Mesendoderm (in vitro differentiated cells): ENCODE data around the gene MRGPRX4.
"Not testable (repeated sequence)": the region's sequence is repeated elsewhere in the genome, so short reads cannot be mapped to it uniquely, and the experiment has no call there.

ENCODE experiments used
- DNase-seq: peaks from one replicate; pipeline ENCODE4 v3.0.0; 2013
- H2AK5ac ChIP-seq: 2 replicates; pipeline ENCODE4 v1.6.1; 2013; ENCODE audit warnings: low read length, inconsistent platforms
- H2BK120ac ChIP-seq: 2 replicates; pipeline ENCODE4 v1.6.1; 2013; ENCODE audit warnings: low read depth, mild to moderate bottlenecking, low read length, moderate library complexity, mixed read lengths
- H2BK15ac ChIP-seq: replicated peaks from 2 replicates; pipeline ENCODE4 v1.6.1; 2013; ENCODE audit warnings: low read depth, mild to moderate bottlenecking, moderate library complexity
- H2BK5ac ChIP-seq: 2 replicates; pipeline ENCODE4 v1.6.1; 2013; ENCODE audit warnings: low read length, inconsistent platforms
- H3K18ac ChIP-seq: 2 replicates; pipeline ENCODE4 v1.6.1; 2013; ENCODE audit warnings: mild to moderate bottlenecking, low read length, mixed read lengths
- H3K23ac ChIP-seq: one replicate; pipeline ENCODE4 v1.6.1; 2013; ENCODE audit warnings: low read length
- H3K27ac ChIP-seq: 2 replicates; pipeline ENCODE4 v1.5.1; 2013; ENCODE audit warnings: low read depth, mild to moderate bottlenecking, inconsistent platforms, low read length, moderate library complexity
- H3K27me3 ChIP-seq: 2 replicates; pipeline ENCODE4 v1.6.1; 2013; ENCODE audit warnings: low read length, control low read depth, mild to moderate bottlenecking, inconsistent platforms; ENCODE audit not compliant: insufficient read depth, poor library complexity
- H3K36me3 ChIP-seq: 2 replicates; pipeline ENCODE4 v1.6.1; 2013; ENCODE audit warnings: low read length, inconsistent platforms; ENCODE audit not compliant: control insufficient read depth, insufficient read depth
- H3K4ac ChIP-seq: one replicate; pipeline ENCODE4 v1.6.1; 2013; ENCODE audit warnings: low read depth, mild to moderate bottlenecking, low read length, moderate library complexity
- H3K4me1 ChIP-seq: 2 replicates; pipeline ENCODE4 v1.6.1; 2013; ENCODE audit warnings: low read depth, low read length, inconsistent platforms; ENCODE audit not compliant: control insufficient read depth
- H3K4me2 ChIP-seq: 2 replicates; pipeline ENCODE4 v1.6.1; 2013; ENCODE audit warnings: low read length
- H3K4me3 ChIP-seq: 2 replicates; pipeline ENCODE4 v1.5.1; 2013; ENCODE audit warnings: mild to moderate bottlenecking, low read length
- H3K56ac ChIP-seq: one replicate; pipeline ENCODE4 v1.6.1; 2013; ENCODE audit warnings: low read length
- H3K79me1 ChIP-seq: 2 replicates; pipeline ENCODE4 v1.6.1; 2013; ENCODE audit warnings: low read length, inconsistent platforms
- H3K79me2 ChIP-seq: 2 replicates; pipeline ENCODE4 v1.6.1; 2013; ENCODE audit warnings: mild to moderate bottlenecking, low read length; ENCODE audit not compliant: control insufficient read depth, insufficient read depth
- H3K9ac ChIP-seq: 2 replicates; pipeline ENCODE4 v1.6.1; 2013; ENCODE audit warnings: low read length, inconsistent platforms
- H4K5ac ChIP-seq: one replicate; pipeline ENCODE4 v1.6.1; 2013; ENCODE audit warnings: low read length
- H4K8ac ChIP-seq: one replicate; pipeline ENCODE4 v1.6.1; 2013; ENCODE audit warnings: low read depth, mild to moderate bottlenecking, control low read depth, low read length, moderate library complexity
- WGBS: extraction: QIAGEN DNeasy Blood & Tissue Kit; methylation state at CpG from one replicate; pipeline ENCODE4 v1.1.7; 2013; ENCODE audit warnings: low lambda C conversion rate, missing lambda C conversion rate; ENCODE audit not compliant: insufficient coverage; ENCODE audit errors: extremely low coverage; 5-methylcytosine and 5-hydroxymethylcytosine counted together

Gene MRGPRX4

GRCh38 chr11:18173225-18173866 lies 709 bp downstream of the MRGPRX4 start:
- Histone ChIP-seq H3K4ac (no peak overlapping the region), H3K36me3 (no peaks in the 10 kb centered on the region), H3K79me1 (no peaks in the 10 kb centered on the region), H3K4me1 (no peaks in the 10 kb centered on the region), H3K79me2 (no peaks in the 10 kb centered on the region), H3K27me3 (no peaks in the 10 kb centered on the region), H3K23ac (no peak overlapping the region), H3K4me3 (no peak overlapping the region), H3K27ac (no peak overlapping the region), H4K8ac (no peak overlapping the region), H4K5ac (no peak overlapping the region), H3K9ac (no peak overlapping the region), H3K4me2 (no peak overlapping the region), H2AK5ac (no peak overlapping the region), H2BK15ac (no peak overlapping the region), H2BK5ac (no peak overlapping the region), H3K56ac (no peak overlapping the region), H2BK120ac (no peak overlapping the region), H3K18ac (no peak overlapping the region)
- DNase-seq, result no peak
- no CpG with 5 or more reads among the region's 28 CpGs for WGBS

GRCh38 chr11:18188796-18189195 lies 16.2 kb downstream of the MRGPRX4 start:
- no peak overlapping the region for H2BK15ac ChIP-seq
- H3K18ac ChIP-seq, result no peak overlapping the region
- no peak overlapping the region for H4K8ac ChIP-seq
- H3K9ac ChIP-seq, result no peak overlapping the region
- H3K27ac ChIP-seq, result no peak overlapping the region
- no peaks in the 10 kb centered on the region for H3K36me3 ChIP-seq
- H3K27me3 ChIP-seq, result no peaks in the 10 kb centered on the region
- no peaks in the 10 kb centered on the region for H3K79me1 ChIP-seq
- no peak overlapping the region for H3K4ac ChIP-seq
- no peak overlapping the region for H3K4me3 ChIP-seq
- DNase-seq, result no peak
- no CpG with 5 or more reads among the region's 24 CpGs for WGBS
- H3K56ac ChIP-seq, result no peak overlapping the region
- H3K23ac ChIP-seq, result no peak overlapping the region
- no peaks in the 10 kb centered on the region for H3K4me1 ChIP-seq
- no peak overlapping the region for H2AK5ac ChIP-seq
- no peak overlapping the region for H2BK120ac ChIP-seq
- no peak overlapping the region for H3K4me2 ChIP-seq
- H2BK5ac ChIP-seq, result no peak overlapping the region
- no peaks in the 10 kb centered on the region for H3K79me2 ChIP-seq
- no peak overlapping the region for H4K5ac ChIP-seq

- not testable (repeated sequence) for H4K5ac ChIP-seq
Measured at GRCh38 chr11:18189476-18190245, 17.0 kb downstream of the MRGPRX4 start.

GRCh38 chr11:18191376-18191775 lies 18.7 kb downstream of the MRGPRX4 start:
- no peaks in the 10 kb centered on the region for H3K4me1 ChIP-seq
- H3K4ac ChIP-seq, result no peak overlapping the region
- H3K27ac ChIP-seq, result no peak overlapping the region
- H2BK120ac ChIP-seq, result no peak overlapping the region
- H3K23ac ChIP-seq, result no peak overlapping the region
- no peak overlapping the region for H4K8ac ChIP-seq
- no peaks in the 10 kb centered on the region for H3K79me1 ChIP-seq
- H3K56ac ChIP-seq, result no peak overlapping the region
- H3K4me3 ChIP-seq, result no peak overlapping the region
- H4K5ac ChIP-seq, result no peak overlapping the region
- no peaks in the 10 kb centered on the region for H3K27me3 ChIP-seq
- no peak overlapping the region for H2BK5ac ChIP-seq
- H2AK5ac ChIP-seq, result no peak overlapping the region
- no peaks in the 10 kb centered on the region for H3K79me2 ChIP-seq
- no peaks in the 10 kb centered on the region for H3K36me3 ChIP-seq
- DNase-seq, result no peak
- H3K4me2 ChIP-seq, result no peak overlapping the region
- H2BK15ac ChIP-seq, result no peak overlapping the region
- WGBS, result no CpG with 5 or more reads among the region's 3 CpGs
- H3K9ac ChIP-seq, result no peak overlapping the region
- no peak overlapping the region for H3K18ac ChIP-seq

More at GRCh38 chr11:18189476-18190245, 17.0 kb downstream of the MRGPRX4 start:
- no CpG with 5 or more reads among the region's 34 CpGs for whole genome bisulfite sequencing
- H4K8ac ChIP-seq, H3K4me2 ChIP-seq, H3K4me3 ChIP-seq, H3K56ac ChIP-seq, H3K79me2 ChIP-seq, H3K9ac ChIP-seq, H3K18ac ChIP-seq, H3K23ac ChIP-seq, H2BK5ac ChIP-seq, DNase-seq, H3K4me1 ChIP-seq, H2BK15ac ChIP-seq, H2BK120ac ChIP-seq, H3K36me3 ChIP-seq, H3K4ac ChIP-seq, H3K27ac ChIP-seq, H2AK5ac ChIP-seq, H3K27me3 ChIP-seq, H3K79me1 ChIP-seq: not testable (repeated sequence)

- H4K8ac ChIP-seq, result no peak overlapping the region
- H3K4me3 ChIP-seq, result no peak overlapping the region
- H3K9ac ChIP-seq, result no peak overlapping the region
- H3K79me2 ChIP-seq, result no peaks in the 10 kb centered on the region
- H3K56ac ChIP-seq, result no peak overlapping the region
- H2AK5ac ChIP-seq, result no peak overlapping the region
- no peak overlapping the region for H2BK120ac ChIP-seq
- H4K5ac ChIP-seq, result no peak overlapping the region
- H2BK15ac ChIP-seq, result no peak overlapping the region
- H3K27me3 ChIP-seq, result no peaks in the 10 kb centered on the region
- no peaks in the 10 kb centered on the region for H3K36me3 ChIP-seq
- no peak overlapping the region for H3K4me2 ChIP-seq
- H3K4ac ChIP-seq, result no peak overlapping the region
- no peak overlapping the region for H2BK5ac ChIP-seq
- peak; percentile 79 for DNase-seq
- WGBS, result no CpG with 5 or more reads among the region's 4 CpGs
- no peaks in the 10 kb centered on the region for H3K79me1 ChIP-seq
- no peaks in the 10 kb centered on the region for H3K4me1 ChIP-seq
- H3K27ac ChIP-seq, result no peak overlapping the region
- H3K23ac ChIP-seq, result no peak overlapping the region
- no peak overlapping the region for H3K18ac ChIP-seq
Measured at GRCh38 chr11:18193010-18193409, 20.4 kb downstream of the MRGPRX4 start.
